Measurements from ENCODE around the gene POLR3GL.
A peak's percentile ranks its signal among the peaks of the same experiment; 100 is the strongest.

POLR3GL gene

DNA sequence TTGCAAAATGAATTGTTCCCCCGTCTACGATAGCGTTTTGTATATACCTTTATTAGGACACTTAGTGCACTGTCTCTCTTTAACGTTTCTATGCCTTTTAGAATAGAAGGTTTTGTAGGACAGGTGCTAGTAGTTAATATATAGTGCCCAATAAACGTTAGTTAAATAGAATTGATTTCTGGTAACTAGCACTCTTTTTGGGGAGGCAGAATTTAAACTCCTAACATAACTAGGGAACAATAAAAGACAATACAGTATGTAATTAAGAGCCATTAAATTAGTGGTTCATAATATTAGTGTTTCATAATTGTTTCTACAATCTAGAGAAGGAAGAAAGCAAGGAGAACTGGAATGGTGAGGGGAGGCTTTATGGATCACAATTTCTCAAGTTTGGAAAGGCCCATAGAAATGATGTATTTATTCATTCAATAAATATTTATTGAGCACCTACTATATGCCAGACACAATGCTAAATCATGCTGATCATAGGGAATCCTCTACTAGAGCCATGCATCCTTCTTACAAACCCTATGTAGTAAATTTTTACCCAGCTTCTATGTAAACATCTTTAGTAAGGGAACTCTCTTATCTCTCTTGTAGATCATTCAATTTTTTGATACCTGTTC lies 742 bp downstream of the POLR3GL start:
- Histone ChIP-seq H3K27me3 (ENCODE audit: insufficient read depth, poor library complexity, severe bottlenecking) (no peaks in the 10 kb centered on the region), H3K4me3 (replicated peaks; ENCODE audit: insufficient read depth, low read length) (peak overlapping the region; percentile 62), H3K27ac (replicated peaks) (peak overlapping the region; percentile 71)
- DNase-seq (ENCODE audit: low read depth in 1 of 2, low spot score in 1 of 2) = no peak
- TF ChIP-seq SPI1 (IDR thresholded peaks at IDR 0.05; ENCODE audit: borderline replicate concordance, low read depth) (no peak), GABPA (IDR thresholded peaks at IDR 0.05; ENCODE audit: low read depth) (no peak), POLR2AphosphoS5 (IDR thresholded peaks at IDR 0.05; ENCODE audit: low read depth) (no peak)
- TF ChIP-seq, protein P1, sequence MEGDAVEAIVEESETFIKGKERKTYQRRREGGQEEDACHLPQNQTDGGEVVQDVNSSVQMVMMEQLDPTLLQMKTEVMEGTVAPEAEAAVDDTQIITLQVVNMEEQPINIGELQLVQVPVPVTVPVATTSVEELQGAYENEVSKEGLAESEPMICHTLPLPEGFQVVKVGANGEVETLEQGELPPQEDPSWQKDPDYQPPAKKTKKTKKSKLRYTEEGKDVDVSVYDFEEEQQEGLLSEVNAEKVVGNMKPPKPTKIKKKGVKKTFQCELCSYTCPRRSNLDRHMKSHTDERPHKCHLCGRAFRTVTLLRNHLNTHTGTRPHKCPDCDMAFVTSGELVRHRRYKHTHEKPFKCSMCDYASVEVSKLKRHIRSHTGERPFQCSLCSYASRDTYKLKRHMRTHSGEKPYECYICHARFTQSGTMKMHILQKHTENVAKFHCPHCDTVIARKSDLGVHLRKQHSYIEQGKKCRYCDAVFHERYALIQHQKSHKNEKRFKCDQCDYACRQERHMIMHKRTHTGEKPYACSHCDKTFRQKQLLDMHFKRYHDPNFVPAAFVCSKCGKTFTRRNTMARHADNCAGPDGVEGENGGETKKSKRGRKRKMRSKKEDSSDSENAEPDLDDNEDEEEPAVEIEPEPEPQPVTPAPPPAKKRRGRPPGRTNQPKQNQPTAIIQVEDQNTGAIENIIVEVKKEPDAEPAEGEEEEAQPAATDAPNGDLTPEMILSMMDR (IDR thresholded peaks at IDR 0.05; ENCODE audit: insufficient read depth, low read length) = no peak
- TF ChIP-seq, protein P2, sequence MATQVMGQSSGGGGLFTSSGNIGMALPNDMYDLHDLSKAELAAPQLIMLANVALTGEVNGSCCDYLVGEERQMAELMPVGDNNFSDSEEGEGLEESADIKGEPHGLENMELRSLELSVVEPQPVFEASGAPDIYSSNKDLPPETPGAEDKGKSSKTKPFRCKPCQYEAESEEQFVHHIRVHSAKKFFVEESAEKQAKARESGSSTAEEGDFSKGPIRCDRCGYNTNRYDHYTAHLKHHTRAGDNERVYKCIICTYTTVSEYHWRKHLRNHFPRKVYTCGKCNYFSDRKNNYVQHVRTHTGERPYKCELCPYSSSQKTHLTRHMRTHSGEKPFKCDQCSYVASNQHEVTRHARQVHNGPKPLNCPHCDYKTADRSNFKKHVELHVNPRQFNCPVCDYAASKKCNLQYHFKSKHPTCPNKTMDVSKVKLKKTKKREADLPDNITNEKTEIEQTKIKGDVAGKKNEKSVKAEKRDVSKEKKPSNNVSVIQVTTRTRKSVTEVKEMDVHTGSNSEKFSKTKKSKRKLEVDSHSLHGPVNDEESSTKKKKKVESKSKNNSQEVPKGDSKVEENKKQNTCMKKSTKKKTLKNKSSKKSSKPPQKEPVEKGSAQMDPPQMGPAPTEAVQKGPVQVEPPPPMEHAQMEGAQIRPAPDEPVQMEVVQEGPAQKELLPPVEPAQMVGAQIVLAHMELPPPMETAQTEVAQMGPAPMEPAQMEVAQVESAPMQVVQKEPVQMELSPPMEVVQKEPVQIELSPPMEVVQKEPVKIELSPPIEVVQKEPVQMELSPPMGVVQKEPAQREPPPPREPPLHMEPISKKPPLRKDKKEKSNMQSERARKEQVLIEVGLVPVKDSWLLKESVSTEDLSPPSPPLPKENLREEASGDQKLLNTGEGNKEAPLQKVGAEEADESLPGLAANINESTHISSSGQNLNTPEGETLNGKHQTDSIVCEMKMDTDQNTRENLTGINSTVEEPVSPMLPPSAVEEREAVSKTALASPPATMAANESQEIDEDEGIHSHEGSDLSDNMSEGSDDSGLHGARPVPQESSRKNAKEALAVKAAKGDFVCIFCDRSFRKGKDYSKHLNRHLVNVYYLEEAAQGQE (IDR thresholded peaks at IDR 0.05; ENCODE audit: insufficient replicate concordance, low read depth) = no peak

DNA sequence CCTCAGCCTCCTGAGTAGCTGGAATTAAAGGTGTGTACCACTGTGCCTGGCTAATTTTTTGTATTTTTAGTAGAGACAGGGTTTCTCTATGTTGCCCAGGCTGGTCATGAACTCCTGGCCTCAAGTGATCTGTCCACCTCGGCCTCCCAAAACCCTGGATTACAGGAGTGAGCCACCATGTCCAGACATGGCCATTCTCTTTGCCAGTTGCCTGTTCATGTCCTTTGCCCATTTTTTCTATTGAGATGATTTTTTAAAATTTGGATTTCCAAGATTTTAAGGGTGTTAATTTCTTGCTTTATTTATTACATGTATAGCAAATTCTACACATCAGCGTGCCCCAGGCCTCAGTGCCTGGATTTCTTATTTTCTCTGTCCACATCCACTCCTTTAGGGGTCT lies 2.8 kb downstream of the POLR3GL start:
- Histone ChIP-seq H3K27me3 (ENCODE audit: insufficient read depth, poor library complexity, severe bottlenecking) (no peaks in the 10 kb centered on the region), H3K4me3 (replicated peaks; ENCODE audit: insufficient read depth, low read length) (no peak overlapping the region), H3K27ac (replicated peaks) (no peak overlapping the region)
- no peak for DNase-seq (ENCODE audit: low read depth in 1 of 2, low spot score in 1 of 2)
- TF ChIP-seq, protein P2 (IDR thresholded peaks at IDR 0.05; ENCODE audit: insufficient replicate concordance, low read depth) = no peak
- TF ChIP-seq, protein P1 (IDR thresholded peaks at IDR 0.05; ENCODE audit: insufficient read depth, low read length) = no peak
- no peak for TF ChIP-seq SPI1 (IDR thresholded peaks at IDR 0.05; ENCODE audit: borderline replicate concordance, low read depth)

DNA sequence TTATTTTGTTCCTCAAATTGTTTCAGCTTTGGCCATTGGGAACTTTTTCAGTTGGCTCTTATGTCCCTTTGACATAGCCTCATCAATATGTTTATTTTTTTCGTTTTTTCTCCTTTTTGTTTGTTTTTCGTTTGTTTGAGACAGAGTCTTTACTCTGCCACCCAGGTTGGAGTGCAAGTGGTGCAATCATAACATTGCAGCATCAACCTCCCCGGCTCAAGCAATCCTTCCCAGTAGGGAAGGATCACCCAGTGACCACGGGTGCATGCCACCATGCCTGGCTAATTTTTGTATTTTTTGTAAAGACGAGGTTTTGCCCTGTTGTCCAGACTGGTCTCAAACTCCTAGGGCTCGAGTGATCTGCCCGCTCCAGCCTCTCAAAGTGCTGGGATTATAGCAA lies 8.1 kb downstream of the POLR3GL start:
- TF ChIP-seq, protein P1 (IDR thresholded peaks at IDR 0.05; ENCODE audit: insufficient read depth, low read length) = no peak
- TF ChIP-seq, protein P2 (IDR thresholded peaks at IDR 0.05; ENCODE audit: insufficient replicate concordance, low read depth) = no peak
- TF ChIP-seq SPI1 (IDR thresholded peaks at IDR 0.05; ENCODE audit: borderline replicate concordance, low read depth) (no peak), GABPA (IDR thresholded peaks at IDR 0.05; ENCODE audit: low read depth) (no peak), POLR2AphosphoS5 (IDR thresholded peaks at IDR 0.05; ENCODE audit: low read depth) (no peak)
- DNase-seq (ENCODE audit: low read depth in 1 of 2, low spot score in 1 of 2) = peak in 1 of 2 experiments; percentile 68
- Histone ChIP-seq H3K27me3 (ENCODE audit: insufficient read depth, poor library complexity, severe bottlenecking) (no peaks in the 10 kb centered on the region), H3K27ac (replicated peaks) (no peak overlapping the region), H3K4me3 (replicated peaks; ENCODE audit: insufficient read depth, low read length) (no peak overlapping the region)

Measured in HL-60 (cell line).